PC-3 (cell line): ENCODE data around the gene ST7.

Experiments used
- CTCF ChIP-seq: fragments of 300-600 bp; sonication (generic); conservative IDR thresholded peaks from 2 replicates; pipeline ENCODE4 v1.5.1; 2017; ENCODE audit warnings: antibody characterized with exemption, low read depth, mild to moderate bottlenecking, low read length
- EZH2 ChIP-seq: fragments of 300-600 bp; sonication (generic); IDR thresholded peaks from one replicate; pipeline ENCODE4 v1.6.1; 2017; ENCODE audit warnings: antibody characterized with exemption, mild to moderate bottlenecking, low read length; ENCODE audit not compliant: unreplicated experiment
- EZH2phosphoT487 ChIP-seq: fragments of 300-600 bp; sonication (generic); IDR thresholded peaks from 2 replicates; pipeline ENCODE4 v1.6.1; 2018; ENCODE audit warnings: mild to moderate bottlenecking, antibody characterized with exemption, low read length, borderline replicate concordance

GRCh38 chr7:117135553-117135891, 182.2 kb downstream of the ST7 start:
- TF ChIP-seq CTCF (no peak), EZH2phosphoT487 (no peak), EZH2 (no peak)
